ENCODE measurements around the gene G3BP2.
A peak's percentile ranks its signal among the peaks of the same experiment; 100 is the strongest.
"Not testable (repeated sequence)": the region's sequence is repeated elsewhere in the genome, so short reads cannot be mapped to it uniquely, and the experiment has no call there.

Gene G3BP2

DNA sequence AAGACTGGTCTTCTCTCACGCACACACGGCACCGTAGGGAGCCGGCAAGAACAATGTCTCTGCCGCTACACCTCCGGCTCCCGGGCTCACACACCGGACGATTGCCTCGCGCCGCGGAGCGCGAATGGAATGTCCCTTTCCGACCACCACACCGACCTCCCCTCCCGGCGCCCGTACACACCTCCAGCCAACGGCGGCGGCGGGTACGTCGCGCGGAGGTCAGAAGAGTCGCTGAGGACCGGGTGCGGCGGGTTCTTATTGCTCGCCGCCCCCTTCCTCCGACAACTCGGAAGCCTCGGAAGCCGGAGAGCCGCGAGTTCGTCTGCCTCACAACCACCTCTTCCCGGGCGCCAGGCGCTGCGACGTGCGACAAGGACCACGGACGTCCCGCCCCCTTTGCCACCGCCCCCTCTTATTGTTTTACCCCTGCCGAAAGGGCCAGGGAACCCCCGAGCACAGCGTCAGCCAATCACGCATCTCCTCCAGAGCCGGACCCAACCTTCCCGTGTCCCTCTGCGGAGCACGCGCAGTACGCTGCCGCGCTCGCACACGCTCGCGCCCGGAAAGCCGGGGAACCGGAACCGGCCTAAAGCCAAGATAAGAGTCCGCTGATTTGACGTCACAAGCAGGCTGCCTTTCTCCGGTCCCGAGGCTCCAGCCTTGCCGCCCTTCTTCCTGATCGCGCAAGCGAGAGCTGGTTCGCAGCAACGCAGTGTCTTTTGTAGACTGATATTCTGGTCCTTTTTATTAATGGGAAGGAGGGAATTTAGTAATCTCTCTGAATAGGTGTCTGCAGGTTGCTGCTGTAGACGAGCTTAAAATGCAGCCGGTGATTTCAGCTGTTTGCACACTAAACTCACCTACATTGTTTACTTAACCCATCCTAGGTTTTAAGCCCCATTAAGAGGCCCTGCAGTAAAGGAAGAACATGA is at the start of gene G3BP2:
TSS of gene G3BP2 (minus strand) at position 385 of the 932 bp plus-strand sequence. CDS start 11,386 bp downstream, outside the sequence.
- TF ChIP-seq, protein P1, sequence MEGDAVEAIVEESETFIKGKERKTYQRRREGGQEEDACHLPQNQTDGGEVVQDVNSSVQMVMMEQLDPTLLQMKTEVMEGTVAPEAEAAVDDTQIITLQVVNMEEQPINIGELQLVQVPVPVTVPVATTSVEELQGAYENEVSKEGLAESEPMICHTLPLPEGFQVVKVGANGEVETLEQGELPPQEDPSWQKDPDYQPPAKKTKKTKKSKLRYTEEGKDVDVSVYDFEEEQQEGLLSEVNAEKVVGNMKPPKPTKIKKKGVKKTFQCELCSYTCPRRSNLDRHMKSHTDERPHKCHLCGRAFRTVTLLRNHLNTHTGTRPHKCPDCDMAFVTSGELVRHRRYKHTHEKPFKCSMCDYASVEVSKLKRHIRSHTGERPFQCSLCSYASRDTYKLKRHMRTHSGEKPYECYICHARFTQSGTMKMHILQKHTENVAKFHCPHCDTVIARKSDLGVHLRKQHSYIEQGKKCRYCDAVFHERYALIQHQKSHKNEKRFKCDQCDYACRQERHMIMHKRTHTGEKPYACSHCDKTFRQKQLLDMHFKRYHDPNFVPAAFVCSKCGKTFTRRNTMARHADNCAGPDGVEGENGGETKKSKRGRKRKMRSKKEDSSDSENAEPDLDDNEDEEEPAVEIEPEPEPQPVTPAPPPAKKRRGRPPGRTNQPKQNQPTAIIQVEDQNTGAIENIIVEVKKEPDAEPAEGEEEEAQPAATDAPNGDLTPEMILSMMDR (IDR thresholded peaks at IDR 0.05; ENCODE audit: low read depth, low read length), result no peak
- no peak for TF ChIP-seq EZH2phosphoT487 (IDR thresholded peaks at IDR 0.05; ENCODE audit: low read depth)
- Histone ChIP-seq H4K20me1 (ENCODE audit: insufficient read depth, low read length) (peaks cover 40% of the 10 kb centered on the region), H3K9ac (ENCODE audit: low read length) (peak within 1 kb of the TSS; percentile 95), H3K4me1 (ENCODE audit: low read length) (peaks cover 27% of the 10 kb centered on the region), H3K36me3 (replicated peaks; ENCODE audit: low read depth, low read length) (no peaks in the 10 kb centered on the region), H3K9me3 (ENCODE audit: insufficient read depth, low read length) (no peaks in the 10 kb centered on the region), H3K4me3 (ENCODE audit: low read length) (peak within 1 kb of the TSS; percentile 87), H3K4me2 (ENCODE audit: low read length) (peak within 1 kb of the TSS; percentile 98), H3K79me2 (ENCODE audit: low read length) (peaks cover 54% of the 10 kb centered on the region), H3K27me3 (ENCODE audit: low read depth, low read length) (no peaks in the 10 kb centered on the region), H3K27ac (ENCODE audit: low read length) (peak within 1 kb of the TSS; percentile 85), H2AFZ (ENCODE audit: low read depth, low read length) (peak within 1 kb of the TSS; percentile 67)

DNA sequence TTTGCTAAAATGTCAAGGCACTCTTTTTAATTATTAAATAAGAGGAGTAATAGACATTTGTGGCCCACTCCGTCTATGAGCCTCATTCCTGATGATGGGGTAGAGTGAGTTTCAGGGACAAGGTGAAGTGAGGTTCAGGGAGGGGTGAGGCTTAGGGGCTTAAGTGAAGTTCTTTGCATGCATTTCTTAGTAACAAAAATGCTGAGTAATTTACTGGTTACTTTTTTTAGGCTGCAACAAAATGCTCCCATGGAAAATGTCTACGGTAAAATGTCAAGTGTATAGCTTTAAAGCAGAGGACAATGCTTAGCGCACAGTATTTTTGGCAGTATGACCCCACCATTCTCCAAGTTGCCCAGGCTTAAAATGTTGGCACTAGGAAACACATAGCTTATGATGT is 49.2 kb upstream of the G3BP2 start:
- Histone ChIP-seq H3K4me1 (ENCODE audit: low read length) (peaks cover 27% of the 10 kb centered on the region), H4K20me1 (ENCODE audit: insufficient read depth, low read length) (peaks cover 7% of the 10 kb centered on the region), H3K4me3 (ENCODE audit: low read length) (no peak overlapping the region), H3K4me2 (ENCODE audit: low read length) (no peak overlapping the region), H3K27ac (ENCODE audit: low read length) (no peak overlapping the region), H2AFZ (ENCODE audit: low read depth, low read length) (no peak overlapping the region), H3K36me3 (replicated peaks; ENCODE audit: low read depth, low read length) (peaks cover 4% of the 10 kb centered on the region), H3K79me2 (ENCODE audit: low read length) (peaks cover 42% of the 10 kb centered on the region), H3K9ac (ENCODE audit: low read length) (no peak overlapping the region), H3K9me3 (ENCODE audit: insufficient read depth, low read length) (no peaks in the 10 kb centered on the region), H3K27me3 (ENCODE audit: low read depth, low read length) (no peaks in the 10 kb centered on the region)
- TF ChIP-seq, protein P1 (IDR thresholded peaks at IDR 0.05; ENCODE audit: low read depth, low read length), result no peak
- no peak for TF ChIP-seq EZH2phosphoT487 (IDR thresholded peaks at IDR 0.05; ENCODE audit: low read depth)

DNA sequence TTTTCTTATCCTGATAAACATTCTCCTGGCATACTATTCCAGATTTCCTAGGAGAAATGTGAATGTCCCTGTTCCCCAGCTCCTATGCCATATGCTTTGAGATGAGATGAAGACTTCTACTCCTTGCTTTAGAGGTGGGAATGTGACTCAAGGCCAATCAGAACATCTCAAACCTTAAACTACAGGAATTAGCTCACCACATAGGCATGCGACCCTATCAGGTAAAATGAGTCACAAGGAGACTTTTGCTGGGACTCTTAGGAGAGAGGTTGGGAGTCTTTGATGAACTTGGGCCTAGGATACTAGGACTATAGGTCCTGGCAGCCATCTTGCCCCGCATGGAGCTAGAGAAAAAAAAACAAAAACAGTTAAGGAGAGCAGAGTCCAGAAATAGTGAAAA is 45.3 kb upstream of the G3BP2 start:
- TF ChIP-seq, protein P1 (IDR thresholded peaks at IDR 0.05; ENCODE audit: low read depth, low read length), result no peak
- no peak for TF ChIP-seq EZH2phosphoT487 (IDR thresholded peaks at IDR 0.05; ENCODE audit: low read depth)
- Histone ChIP-seq H3K79me2 (ENCODE audit: low read length) (peaks cover 10% of the 10 kb centered on the region), H3K9ac (ENCODE audit: low read length) (no peak overlapping the region)

DNA sequence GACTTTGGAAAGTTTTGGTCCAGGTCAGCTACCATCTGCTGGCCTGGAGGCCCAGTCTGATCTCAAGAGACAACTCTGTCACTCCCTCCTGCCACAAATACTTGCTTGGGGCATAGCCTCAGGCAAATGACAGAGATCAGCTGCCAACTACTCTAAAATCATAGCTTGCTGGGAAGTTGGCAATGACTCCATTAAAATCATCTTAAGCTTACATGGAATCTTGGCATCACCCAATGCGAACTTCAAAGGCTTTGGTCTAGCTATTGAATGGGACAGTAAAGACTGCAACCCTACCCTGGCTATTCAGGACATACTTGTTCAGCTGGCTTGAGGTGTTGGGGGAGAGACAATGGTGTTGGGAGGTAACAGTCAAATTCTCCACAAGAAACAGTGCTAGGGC is 44.2 kb upstream of the G3BP2 start:
- TF ChIP-seq, protein P1 (IDR thresholded peaks at IDR 0.05; ENCODE audit: low read depth, low read length), result no peak
- no peak for TF ChIP-seq EZH2phosphoT487 (IDR thresholded peaks at IDR 0.05; ENCODE audit: low read depth)
- H3K79me2 ChIP-seq (ENCODE audit: low read length), result peaks cover 2% of the 10 kb centered on the region; the same call in 1 of the 2 replicates
- H3K4me3 ChIP-seq (ENCODE audit: low read length), result no peak overlapping the region
- no peak overlapping the region for H3K4me2 ChIP-seq (ENCODE audit: low read length)
- no peak overlapping the region for H3K27ac ChIP-seq (ENCODE audit: low read length)
- no peak overlapping the region for H3K9ac ChIP-seq (ENCODE audit: low read length)
- H4K20me1 ChIP-seq (ENCODE audit: insufficient read depth, low read length), result no peaks in the 10 kb centered on the region
- peaks cover 10% of the 10 kb centered on the region for H3K4me1 ChIP-seq (ENCODE audit: low read length)
- H3K36me3 ChIP-seq (replicated peaks; ENCODE audit: low read depth, low read length), result no peaks in the 10 kb centered on the region
- H3K27me3 ChIP-seq (ENCODE audit: low read depth, low read length), result no peaks in the 10 kb centered on the region
- H3K9me3 ChIP-seq (ENCODE audit: insufficient read depth, low read length), result no peaks in the 10 kb centered on the region
- H2AFZ ChIP-seq (ENCODE audit: low read depth, low read length), result no peak overlapping the region

More for the DNA sequence above, 45.3 kb upstream of the G3BP2 start:
- Histone ChIP-seq H3K9me3 (ENCODE audit: insufficient read depth, low read length) (no peaks in the 10 kb centered on the region), H3K27ac (ENCODE audit: low read length) (no peak overlapping the region), H3K36me3 (replicated peaks; ENCODE audit: low read depth, low read length) (no peaks in the 10 kb centered on the region), H3K4me1 (ENCODE audit: low read length) (peaks cover 17% of the 10 kb centered on the region), H3K4me2 (ENCODE audit: low read length) (no peak overlapping the region), H3K4me3 (ENCODE audit: low read length) (no peak overlapping the region), H2AFZ (ENCODE audit: low read depth, low read length) (no peak overlapping the region), H4K20me1 (ENCODE audit: insufficient read depth, low read length) (no peaks in the 10 kb centered on the region), H3K27me3 (ENCODE audit: low read depth, low read length) (no peaks in the 10 kb centered on the region)

DNA sequence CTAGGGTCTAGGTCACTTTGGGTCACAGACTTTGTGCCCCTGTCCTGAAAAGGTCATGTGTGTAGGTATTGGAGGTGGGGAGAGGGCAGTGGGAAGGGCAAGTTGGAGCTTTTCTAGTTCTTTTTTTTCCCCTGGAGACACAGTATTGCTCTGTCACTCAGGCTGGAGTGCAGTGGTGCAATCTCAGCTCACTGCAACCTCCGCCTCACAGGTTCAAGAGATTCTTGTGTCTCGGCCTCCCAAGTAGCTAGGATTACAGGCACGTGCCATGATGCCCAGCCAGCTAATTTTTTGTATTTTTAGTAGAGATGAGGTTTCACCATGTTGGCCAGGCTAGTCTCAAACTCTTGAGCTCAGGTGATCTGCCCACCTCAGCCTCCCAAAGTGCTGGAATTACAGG is 42.8 kb upstream of the G3BP2 start:
- H3K4me3 ChIP-seq (ENCODE audit: low read length); H2AFZ ChIP-seq (ENCODE audit: low read depth, low read length); H3K27me3 ChIP-seq (ENCODE audit: low read depth, low read length); H3K9me3 ChIP-seq (ENCODE audit: insufficient read depth, low read length); H4K20me1 ChIP-seq (ENCODE audit: insufficient read depth, low read length); H3K79me2 ChIP-seq (ENCODE audit: low read length); H3K4me2 ChIP-seq (ENCODE audit: low read length); H3K36me3 ChIP-seq (replicated peaks; ENCODE audit: low read depth, low read length); H3K27ac ChIP-seq (ENCODE audit: low read length); H3K9ac ChIP-seq (ENCODE audit: low read length): not testable (repeated sequence)
- peaks cover 10% of the 10 kb centered on the region for H3K4me1 ChIP-seq (ENCODE audit: low read length)
